HL-60/S4 treated with phorbol 12-myristate 13-acetate at 8.2 ng/mL for 4 days and 3 days (cell line): ENCODE results near the gene TRPC1.

ENCODE experiments used
- in situ Hi-C: fragments of 300-500 bp; cut with MboI; formaldehyde crosslinking; loops from 2 replicates; pipeline ENCODE4 v1.15.0; 2022; ENCODE audit warnings: low sequenced_read_pairs

Gene TRPC1

DNA sequence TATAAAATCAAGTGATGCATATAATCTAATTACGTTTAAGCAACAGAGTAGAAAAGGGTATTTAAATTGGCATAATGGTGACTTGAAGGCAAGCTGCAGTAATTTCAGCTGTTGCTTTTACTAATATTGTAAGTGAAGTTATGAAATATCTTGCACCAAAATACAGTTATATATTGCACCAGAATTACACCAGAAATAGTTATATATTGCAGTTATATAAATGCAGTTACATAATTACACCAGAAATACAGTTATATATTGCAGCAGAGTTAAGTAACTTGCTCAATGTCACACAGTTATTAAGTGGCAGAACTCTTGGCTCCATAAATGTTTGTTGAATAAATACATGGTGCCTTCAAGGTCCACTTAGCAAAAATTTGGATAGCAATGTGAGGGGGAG lies 113.7 kb downstream of the TRPC1 start:
- in situ Hi-C loops, result loop anchor here (25.0 kb wide), 1 partner anchor 150 kb away; no protein-coding TSS in a partner anchor

DNA sequence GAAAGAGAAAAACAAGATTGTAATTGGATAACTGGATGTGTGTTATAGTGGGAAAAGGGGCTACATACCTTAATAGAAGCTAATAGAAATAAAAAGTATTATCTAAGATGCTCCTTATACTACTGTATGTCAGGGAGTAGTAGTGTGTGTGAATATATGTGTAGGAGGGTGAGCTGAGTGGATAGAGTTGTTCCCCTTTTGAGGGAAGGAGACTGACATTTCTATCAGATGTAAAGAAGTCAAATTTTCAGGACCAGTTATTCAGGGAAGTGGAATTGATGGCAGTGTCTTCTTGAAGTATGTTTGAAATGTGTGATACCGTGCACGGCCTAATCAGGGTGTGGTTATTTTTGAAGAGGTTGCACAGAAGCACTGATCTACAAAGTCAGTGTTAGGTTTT lies 116.0 kb downstream of the TRPC1 start:
- in situ Hi-C loops, result loop anchor here (25.0 kb wide), 1 partner anchor 147 kb away; no protein-coding TSS in a partner anchor

DNA sequence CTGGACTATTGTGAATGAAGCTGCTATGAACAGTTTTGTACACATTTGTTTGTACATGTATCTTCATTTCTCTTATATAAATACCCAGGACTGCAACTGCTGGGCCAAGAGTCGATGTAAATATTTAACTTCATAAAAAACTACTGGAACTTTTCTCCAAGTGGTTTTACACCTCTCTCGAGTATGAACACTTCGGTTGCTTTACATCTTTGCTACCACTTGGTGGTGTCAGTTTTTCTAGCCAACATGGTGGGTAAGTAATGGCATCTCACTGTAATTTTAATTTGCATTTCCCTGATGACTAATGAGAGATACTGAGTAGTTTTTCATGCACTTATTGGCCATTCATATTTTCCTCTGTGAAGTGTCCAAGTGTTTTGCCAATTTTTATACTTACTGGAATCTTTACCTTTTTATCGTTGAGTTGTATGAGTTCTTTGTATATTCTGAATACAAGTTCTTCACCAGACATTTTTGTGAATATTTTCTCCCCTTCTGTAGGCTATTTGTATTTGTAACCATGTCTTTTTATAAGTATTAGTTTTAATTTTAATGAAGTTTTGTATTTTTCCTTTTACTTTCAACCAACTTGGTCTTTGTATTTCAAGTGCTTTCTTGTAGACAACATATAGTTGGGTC lies 120.6 kb downstream of the TRPC1 start:
- in situ Hi-C loops, result loop anchor here (25.0 kb wide), 1 partner anchor 143 kb away; no protein-coding TSS in a partner anchor

DNA sequence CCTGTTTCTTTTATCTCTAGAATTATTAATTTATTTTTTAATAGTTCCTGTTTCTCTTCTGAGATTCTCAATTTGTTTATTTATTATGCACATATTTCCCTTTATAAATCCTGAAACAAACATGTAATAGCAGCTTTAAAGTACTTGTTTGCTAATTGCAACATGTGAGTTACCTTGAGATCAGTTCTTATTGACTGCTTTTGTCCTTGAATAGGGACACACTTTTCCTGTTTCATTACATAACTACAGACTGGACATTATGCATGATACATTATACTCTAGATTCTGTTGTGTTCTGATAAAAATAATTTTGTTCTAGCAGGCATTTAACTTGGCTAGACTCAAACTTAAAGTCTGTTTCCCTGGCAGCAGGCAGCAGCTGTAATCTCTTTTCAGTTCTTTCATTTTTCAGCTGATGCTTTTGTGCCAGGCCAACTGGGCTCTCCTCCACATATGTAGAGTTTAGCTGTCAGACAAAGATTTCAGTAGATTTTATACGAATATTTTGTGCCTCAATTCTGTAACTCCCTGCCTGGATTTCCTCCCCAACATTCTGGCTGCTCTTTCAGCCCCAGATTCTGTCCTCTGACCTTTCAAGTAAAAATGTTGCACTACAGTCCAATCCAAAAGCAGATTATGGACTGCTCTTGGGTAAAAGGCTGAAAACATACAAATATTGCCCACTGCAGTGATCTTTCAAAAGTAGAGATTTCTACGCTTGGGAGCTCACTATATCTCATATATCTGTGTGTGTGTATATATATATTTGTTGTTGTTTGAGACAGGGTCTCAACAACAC lies 123.1 kb downstream of the TRPC1 start:
- in situ Hi-C loops, result loop anchor here (25.0 kb wide), 1 partner anchor 140 kb away; no protein-coding TSS in a partner anchor

DNA sequence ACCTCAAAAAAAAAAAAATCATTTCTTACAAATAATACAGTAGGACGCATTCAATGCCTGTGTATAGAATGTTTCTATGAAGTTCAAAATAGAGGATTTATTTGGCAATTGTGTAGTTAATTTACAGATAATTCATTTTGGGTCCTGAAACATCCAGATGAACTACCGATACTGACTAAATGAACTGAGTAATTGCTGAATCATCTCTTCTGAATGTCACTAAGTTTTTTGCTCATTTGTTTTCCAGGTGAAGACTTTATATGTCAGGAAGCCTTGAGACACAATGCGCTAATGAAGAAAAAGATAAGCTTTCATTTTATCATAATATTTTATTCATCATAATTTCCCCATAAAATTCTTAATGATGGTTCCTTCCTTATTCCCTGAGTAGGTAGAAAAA lies 125.3 kb downstream of the TRPC1 start:
- in situ Hi-C loops, result loop anchor here (25.0 kb wide), 1 partner anchor 138 kb away; no protein-coding TSS in a partner anchor

DNA sequence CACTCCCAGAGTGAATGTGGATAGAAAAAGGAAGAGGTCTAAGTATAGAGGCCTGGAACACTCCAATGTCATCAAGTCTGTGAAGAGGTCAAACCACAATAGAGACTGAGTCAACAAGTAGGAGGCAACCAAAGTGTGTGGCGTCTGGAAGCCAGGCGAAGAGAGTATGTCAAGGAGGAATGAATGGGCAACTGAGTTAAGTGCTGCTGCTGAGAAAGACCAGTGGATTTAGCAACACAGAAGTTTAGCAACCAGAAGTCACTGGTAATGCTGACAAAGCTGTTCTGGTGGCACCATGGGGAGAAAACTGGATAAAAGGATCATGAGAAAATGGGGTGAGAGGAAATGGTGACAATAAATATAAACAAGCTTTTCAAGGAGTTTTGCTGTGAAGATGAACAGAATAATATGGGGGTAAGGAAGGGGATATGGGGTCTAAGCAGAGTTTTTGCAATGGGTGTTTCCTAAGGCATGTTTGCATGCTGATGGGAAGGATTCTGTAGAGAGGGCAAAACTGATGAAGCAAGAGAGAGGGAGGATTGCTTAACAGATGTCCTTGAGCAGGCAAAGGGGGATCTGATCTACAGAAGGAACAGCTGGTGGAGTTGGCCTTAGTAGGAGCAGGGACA lies 126.7 kb downstream of the TRPC1 start:
- in situ Hi-C loops, result no loop called here

DNA sequence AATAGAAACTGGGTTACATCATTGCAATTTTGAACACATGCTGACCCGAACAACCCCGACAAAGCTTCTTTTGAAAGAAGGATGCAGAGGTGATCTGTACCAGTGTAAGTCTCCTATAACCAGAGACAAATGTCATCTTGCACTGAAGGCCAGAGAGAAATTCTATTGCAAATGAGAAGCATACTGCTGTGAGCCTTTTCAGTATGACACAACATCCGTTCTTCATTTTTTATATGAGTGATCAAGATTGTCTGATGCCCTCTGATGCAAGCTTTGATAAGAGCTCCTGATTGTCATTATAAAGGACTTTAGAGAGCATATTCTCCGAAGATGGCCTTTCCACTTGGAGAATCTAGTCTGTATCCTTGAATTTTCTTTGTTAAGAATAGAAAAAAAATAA lies 128.2 kb downstream of the TRPC1 start:
- in situ Hi-C loops, result no loop called here

DNA sequence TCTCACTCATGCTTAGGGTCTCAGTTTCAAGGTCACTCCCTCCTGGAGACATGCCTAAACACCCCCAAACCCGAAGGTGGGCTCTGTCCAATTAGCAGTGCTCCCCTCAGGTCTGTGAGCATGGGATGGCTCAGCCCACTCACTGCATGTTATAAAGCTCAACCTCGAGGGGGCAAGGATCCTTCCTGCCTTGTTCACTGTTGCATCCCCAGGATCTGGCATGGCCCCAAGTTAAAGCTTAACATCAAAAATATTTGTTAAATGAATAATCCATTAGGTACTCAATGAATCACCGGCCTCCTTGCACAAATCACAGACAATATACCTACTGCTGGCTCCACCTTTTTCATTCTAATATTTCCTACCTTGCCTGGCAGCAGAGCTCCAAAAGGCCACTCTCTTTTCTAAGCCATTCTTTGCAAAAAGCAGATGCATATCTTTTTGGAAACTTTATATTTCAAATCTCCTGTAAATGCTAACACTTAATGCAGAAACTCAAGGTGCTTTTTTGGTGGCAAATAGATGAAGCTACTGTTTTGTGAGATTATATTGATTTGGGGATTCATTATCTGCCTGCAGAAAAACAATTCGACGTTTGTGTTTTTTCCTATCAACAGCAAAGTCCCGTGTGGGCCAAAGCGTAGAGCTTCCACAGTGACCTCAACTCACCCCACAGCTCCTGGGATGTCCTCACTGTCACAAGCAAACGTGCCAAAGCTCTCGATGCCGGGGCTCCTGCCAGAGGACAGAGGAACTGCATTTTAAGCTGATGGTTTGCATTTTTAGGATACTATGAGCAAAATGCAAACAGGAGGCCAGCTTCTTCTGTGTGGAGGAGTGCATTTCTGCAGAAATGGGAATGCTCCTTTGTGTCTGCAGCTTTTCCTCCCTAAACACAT lies 129.7 kb downstream of the TRPC1 start:
- in situ Hi-C loops, result no loop called here

DNA sequence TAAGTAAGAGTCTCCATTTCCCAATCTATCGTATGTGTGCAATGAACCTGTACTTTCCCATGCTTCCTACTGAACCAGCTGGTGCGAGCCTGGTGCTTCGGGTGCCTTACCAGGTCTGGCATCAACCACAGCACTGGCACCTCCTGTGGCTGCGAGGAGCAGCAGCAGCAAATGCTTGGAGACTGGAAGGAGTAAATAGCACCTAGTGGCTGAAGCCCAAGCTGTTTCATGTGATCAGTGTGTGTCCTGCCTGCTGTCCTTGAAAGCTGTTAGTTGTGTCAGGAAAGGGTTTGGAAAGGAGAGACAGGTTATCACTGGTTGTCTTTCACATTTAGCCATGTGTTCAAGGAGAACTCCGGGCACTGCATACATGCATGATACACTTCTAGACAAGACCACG lies 133.2 kb downstream of the TRPC1 start:
- in situ Hi-C loops, result no loop called here
